IMR-90 (cell line): Measurements from ENCODE around the gene YY1AP1. TPM values are rescaled to one million over a fixed set of nuclear protein-coding genes. Genes with fewer than 3 reads are reported as not detected.

Source experiments
- ATAC-seq: fragments of 200-7000 bp; cut with Tn5 transposase; 2 replicates; pipeline ENCODE4 v1.9.1; 2020; ENCODE audit warnings: low read depth, mild to moderate bottlenecking, moderate library complexity
- BruUV-seq: library from RNA; stranded (reverse); fragments of 400-500 nt; replicated peaks from 2 replicates; lab custom pipeline; 2021; lab: Mats Ljungman, UMichigan
- CTCF ChIA-PET: fragments of 300-600 bp; formaldehyde crosslinking; extraction: SDS; loops from one replicate; lab custom pipeline; 2021; ENCODE audit warnings: antibody characterized with exemption; lab: Yijun Ruan, JAX
- POLR2A ChIA-PET: fragments of 300-600 bp; sonication (Branson Sonifier 250); formaldehyde crosslinking; loops from one replicate; lab custom pipeline; 2022; ENCODE audit warnings: antibody characterized with exemption; ENCODE audit not compliant: unreplicated experiment; lab: Charles Lee
- DNase-seq: peaks from one replicate; pipeline ENCODE4 v3.0.0; 2013
- H2AFZ ChIP-seq: replicated peaks from 2 replicates; pipeline ENCODE3; 2013; ENCODE audit warnings: low read length, mild to moderate bottlenecking; ENCODE audit not compliant: poor library complexity
- H2AK5ac ChIP-seq: 2 replicates; pipeline ENCODE4 v1.6.1; 2013; ENCODE audit warnings: low read depth, low read length, inconsistent platforms
- H2AK9ac ChIP-seq: replicated peaks from 2 replicates; pipeline ENCODE3; 2013; ENCODE audit warnings: mild to moderate bottlenecking, low read depth, low read length, moderate library complexity; ENCODE audit not compliant: poor library complexity
- H2BK120ac ChIP-seq: 2 replicates; pipeline ENCODE4 v1.6.1; 2013; ENCODE audit warnings: low read depth, low read length, inconsistent platforms
- H2BK15ac ChIP-seq: 3 replicates; pipeline ENCODE4 v1.6.1; 2013; ENCODE audit warnings: low read depth, low read length, inconsistent platforms
- H2BK20ac ChIP-seq: 2 replicates; pipeline ENCODE4 v1.6.1; 2013; ENCODE audit warnings: low read depth, mild to moderate bottlenecking, inconsistent platforms, low read length, moderate library complexity
- H2BK5ac ChIP-seq: 2 replicates; pipeline ENCODE4 v1.6.1; 2013; ENCODE audit warnings: mild to moderate bottlenecking, low read depth, low read length, inconsistent platforms; ENCODE audit not compliant: poor library complexity, severe bottlenecking
- H3K14ac ChIP-seq: replicated peaks from 2 replicates; pipeline ENCODE4 v1.6.1; 2013; ENCODE audit warnings: low read depth, low read length, inconsistent platforms
- H3K18ac ChIP-seq: 2 replicates; pipeline ENCODE4 v1.6.1; 2013; ENCODE audit warnings: low read depth, low read length, control low read depth
- H3K23ac ChIP-seq: 2 replicates; pipeline ENCODE4 v1.6.1; 2013; ENCODE audit warnings: low read depth, low read length, inconsistent platforms
- H3K27ac ChIP-seq: 2 replicates; pipeline ENCODE4 v1.5.1; 2013; ENCODE audit warnings: mild to moderate bottlenecking, control low read depth, low read length; ENCODE audit not compliant: insufficient read depth
- H3K27me3 ChIP-seq: 2 replicates; pipeline ENCODE4 v1.6.1; 2013; ENCODE audit warnings: low read length; ENCODE audit not compliant: control insufficient read depth, insufficient read depth
- H3K36me3 ChIP-seq: 2 replicates; pipeline ENCODE4 v1.6.1; 2013; ENCODE audit warnings: low read length, mixed read lengths; ENCODE audit not compliant: control insufficient read depth, insufficient read depth
- H3K4ac ChIP-seq: 2 replicates; pipeline ENCODE4 v1.6.1; 2013; ENCODE audit warnings: low read depth, low read length, inconsistent platforms
- H3K4me1 ChIP-seq: 2 replicates; pipeline ENCODE4 v1.6.1; 2013; ENCODE audit warnings: low read length, mixed read lengths; ENCODE audit not compliant: control insufficient read depth, insufficient read depth
- H3K4me2 ChIP-seq: 2 replicates; pipeline ENCODE4 v1.6.1; 2013; ENCODE audit warnings: low read depth, mild to moderate bottlenecking, control low read depth, low read length, moderate library complexity
- H3K4me3 ChIP-seq: 2 replicates; pipeline ENCODE4 v1.5.1; 2013; ENCODE audit warnings: low read depth, mild to moderate bottlenecking, control low read depth, low read length, moderate library complexity; ENCODE audit not compliant: insufficient read depth
- H3K56ac ChIP-seq: 2 replicates; pipeline ENCODE4 v1.6.1; 2013; ENCODE audit warnings: low read length, inconsistent platforms; ENCODE audit not compliant: insufficient read depth; ENCODE audit errors: extremely low read depth
- H3K79me1 ChIP-seq, 2 experiments: 2 replicates each; pipeline ENCODE4 v1.6.1; 2013; ENCODE audit warnings: low read length in 2 of 2, inconsistent platforms in 1 of 2, low read depth in 1 of 2
- H3K9ac ChIP-seq: 2 replicates; pipeline ENCODE4 v1.6.1; 2013; ENCODE audit warnings: low read depth, low read length, control low read depth
- H3K9me1 ChIP-seq: 2 replicates; pipeline ENCODE4 v1.6.1; 2013; ENCODE audit warnings: low read length, inconsistent platforms; ENCODE audit not compliant: insufficient read depth
- H3K9me3 ChIP-seq: 2 replicates; pipeline ENCODE4 v1.6.1; 2013; ENCODE audit warnings: low read length; ENCODE audit not compliant: control insufficient read depth, insufficient read depth
- H4K20me1 ChIP-seq: 2 replicates; pipeline ENCODE4 v1.6.1; 2013; ENCODE audit warnings: low read length, inconsistent platforms; ENCODE audit not compliant: insufficient read depth
- H4K5ac ChIP-seq: 2 replicates; pipeline ENCODE4 v1.6.1; 2013; ENCODE audit warnings: mild to moderate bottlenecking, low read depth, low read length, control low read depth
- H4K8ac ChIP-seq, 2 experiments: 2 replicates each; pipeline ENCODE4 v1.6.1; 2013; ENCODE audit warnings: low read depth in 2 of 2, low read length in 2 of 2, control low read depth in 1 of 2, inconsistent platforms in 1 of 2
- H4K91ac ChIP-seq: 2 replicates; pipeline ENCODE4 v1.6.1; 2013; ENCODE audit warnings: low read depth, low read length, inconsistent platforms; ENCODE audit not compliant: insufficient read depth
- BHLHE40 ChIP-seq: fragments of 150-350 bp; IDR thresholded peaks from 2 replicates; pipeline ENCODE4 v1.6.1; 2016; ENCODE audit warnings: mild to moderate bottlenecking, low read depth, low read length
- CEBPB ChIP-seq: IDR thresholded peaks from 2 replicates; pipeline ENCODE4 v1.6.1; 2012; ENCODE audit warnings: low read depth, low read length, improper control_type of control experiment
- CHD1 ChIP-seq: IDR thresholded peaks from 2 replicates; pipeline ENCODE4 v1.6.1; 2012; ENCODE audit warnings: low read depth, low read length, improper control_type of control experiment
- FOS ChIP-seq: fragments of 150-350 bp; IDR thresholded peaks from 2 replicates; pipeline ENCODE4 v1.6.1; 2016; ENCODE audit warnings: low read depth, low read length
- MAFK ChIP-seq: IDR thresholded peaks from 2 replicates; pipeline ENCODE4 v1.6.1; 2012; ENCODE audit warnings: low read depth, low read length, improper control_type of control experiment
- MAZ ChIP-seq: IDR thresholded peaks from 2 replicates; pipeline ENCODE4 v1.6.1; 2012; ENCODE audit warnings: low read depth, mild to moderate bottlenecking, low read length, improper control_type of control experiment, moderate library complexity, borderline replicate concordance
- MXI1 ChIP-seq: IDR thresholded peaks from 2 replicates; pipeline ENCODE4 v1.6.1; 2012; ENCODE audit warnings: low read depth, mild to moderate bottlenecking, low read length, moderate library complexity, borderline replicate concordance
- NFE2L2 ChIP-seq: fragments of 150-350 bp; IDR thresholded peaks from 2 replicates; pipeline ENCODE4 v1.6.1; 2016; ENCODE audit warnings: low read depth, mild to moderate bottlenecking, low read length
- POLR2A ChIP-seq: IDR thresholded peaks from 2 replicates; pipeline ENCODE4 v1.6.1; 2012; ENCODE audit warnings: mild to moderate bottlenecking, low read depth, low read length
- RAD21 ChIP-seq: IDR thresholded peaks from 2 replicates; pipeline ENCODE4 v1.6.1; 2012; ENCODE audit warnings: low read length, improper control_type of control experiment
- RCOR1 ChIP-seq: IDR thresholded peaks from 2 replicates; pipeline ENCODE4 v1.6.1; 2012; ENCODE audit warnings: mild to moderate bottlenecking, low read length, improper control_type of control experiment; ENCODE audit not compliant: insufficient replicate concordance
- RFX5 ChIP-seq: IDR thresholded peaks from 2 replicates; pipeline ENCODE4 v1.8.0; 2012; ENCODE audit warnings: low read depth, mild to moderate bottlenecking, low read length, moderate library complexity
- SMC3 ChIP-seq: fragments of 150-350 bp; IDR thresholded peaks from 2 replicates; pipeline ENCODE4 v1.6.1; 2016; ENCODE audit warnings: low read depth, mild to moderate bottlenecking, antibody characterized with exemption, low read length, moderate library complexity
- WGBS, 2 experiments: methylation state at CpG; one replicate each; pipeline versions ENCODE4 v1.1.5 to v1.1.7; 2013; ENCODE audit warnings: missing lambda C conversion rate in 2 of 2; ENCODE audit not compliant: insufficient read length in 1 of 2; ENCODE audit errors: extremely low coverage in 2 of 2; 5-methylcytosine and 5-hydroxymethylcytosine counted together
- dilution Hi-C: fragments of 300-500 bp; cut with HindIII; formaldehyde crosslinking; loops from one replicate; pipeline ENCODE4 v1.14.3; 2018; ENCODE audit warnings: low sequenced_read_pairs; ENCODE audit not compliant: unreplicated experiment
- in situ Hi-C: fragments of 300-500 bp; cut with MboI; formaldehyde crosslinking; loops from 3 replicates; pipeline ENCODE4 v1.14.3; 2019; ENCODE audit warnings: low sequenced_read_pairs, inconsistent platforms, mixed read lengths
- intact Hi-C: fragments of 100-400 bp; cut with micrococcal nuclease; formaldehyde crosslinking; loops from 2 replicates; pipeline ENCODE4 v1.10.0; 2022
- polyA plus RNA-seq, 3 experiments: library from polyadenylated mRNA; depleted of rRNA; stranded (reverse); fragments of >200 nt; gene quantifications; 2 replicates each; pipeline ENCODE4 v1.2.3, GENCODE V29; 2012; ENCODE audit warnings: low replicate concordance in 1 of 3
- total RNA-seq: library from RNA; depleted of rRNA; stranded (reverse); fragments of >200 nt; gene quantifications from 2 replicates; pipeline ENCODE4 v1.2.3, GENCODE V29; 2012
- TF ChIP-seq, protein P1 (sequence below): conservative IDR thresholded peaks from 2 replicates; pipeline ENCODE4 v1.5.1; 2012; ENCODE audit warnings: mild to moderate bottlenecking, low read depth, low read length, improper control_type of control experiment
- TF ChIP-seq, protein P2 (sequence below): fragments of 150-350 bp; IDR thresholded peaks from 2 replicates; pipeline ENCODE4 v1.6.1; 2016; ENCODE audit warnings: low read depth, mild to moderate bottlenecking, low read length, moderate library complexity, borderline replicate concordance
- TF ChIP-seq, protein P3 (sequence below): fragments of 150-350 bp; IDR thresholded peaks from 2 replicates; pipeline ENCODE4 v1.6.1; 2017; ENCODE audit warnings: mild to moderate bottlenecking, antibody characterized with exemption, low read length, low read depth

The YY1AP1 gene
- total and polyA plus RNA-seq, 2 of the 4 experiments (the other 2 are of a cell fraction): 31.5 to 52.6 TPM

DNA sequence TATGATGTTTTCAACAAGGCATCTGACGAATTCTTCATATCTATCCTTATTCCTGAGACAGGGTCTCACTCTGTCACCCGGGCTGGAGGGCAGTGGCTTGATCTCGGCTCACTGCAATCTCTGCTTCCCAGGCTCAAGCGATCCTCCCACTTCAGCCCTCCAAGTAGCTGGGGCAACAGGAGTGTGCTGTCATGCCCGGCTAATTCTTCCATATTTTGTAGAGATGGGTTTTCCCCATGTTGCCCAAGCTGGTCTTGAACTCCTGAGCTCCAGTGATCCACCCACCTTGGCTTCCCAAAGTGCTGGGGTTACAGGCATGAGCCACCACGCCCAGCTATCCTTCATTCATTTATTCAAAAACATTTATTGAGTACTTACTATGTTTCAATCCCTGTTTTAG lies 8.0 kb downstream of the YY1AP1 start:
- Histone ChIP-seq H4K8ac (no peak overlapping the region), H2BK20ac (no peak overlapping the region), H2AK5ac (no peak overlapping the region), H2BK5ac (no peak overlapping the region), H3K18ac (no peak overlapping the region), H2BK15ac (no peak overlapping the region), H4K91ac (no peak overlapping the region), H3K9ac (no peak overlapping the region), H2AK9ac (no peak overlapping the region), H3K4me1 (peaks cover 2% of the 10 kb centered on the region), H3K4ac (no peak overlapping the region), H3K23ac (no peak overlapping the region), H3K36me3 (peaks cover 24% of the 10 kb centered on the region), H2BK120ac (no peak overlapping the region), H3K9me1 (peaks cover 5% of the 10 kb centered on the region; the same call in 1 of the 2 replicates), H3K9me3 (no peaks in the 10 kb centered on the region), H4K20me1 (peaks cover 49% of the 10 kb centered on the region), H3K4me3 (no peak overlapping the region), H3K4me2 (no peak overlapping the region), H2AFZ (no peak overlapping the region), H4K5ac (no peak overlapping the region), H3K27ac (no peak overlapping the region), H3K14ac (no peak overlapping the region), H3K27me3 (no peaks in the 10 kb centered on the region), H3K56ac (no peak overlapping the region), H3K79me1 (peaks cover 35 to 45% of the 10 kb centered on the region in 2 experiments)
- dilution Hi-C loops: no loop called here
- BruUV-seq: no TSS peak
- no peak for DNase-seq
- POLR2A ChIA-PET: no interaction called here
- ATAC-seq: no peak
- TF ChIP-seq RFX5: no peak
- no peak for TF ChIP-seq FOS
- no peak for TF ChIP-seq MAZ
- no peak for TF ChIP-seq RCOR1
- TF ChIP-seq, protein P1, sequence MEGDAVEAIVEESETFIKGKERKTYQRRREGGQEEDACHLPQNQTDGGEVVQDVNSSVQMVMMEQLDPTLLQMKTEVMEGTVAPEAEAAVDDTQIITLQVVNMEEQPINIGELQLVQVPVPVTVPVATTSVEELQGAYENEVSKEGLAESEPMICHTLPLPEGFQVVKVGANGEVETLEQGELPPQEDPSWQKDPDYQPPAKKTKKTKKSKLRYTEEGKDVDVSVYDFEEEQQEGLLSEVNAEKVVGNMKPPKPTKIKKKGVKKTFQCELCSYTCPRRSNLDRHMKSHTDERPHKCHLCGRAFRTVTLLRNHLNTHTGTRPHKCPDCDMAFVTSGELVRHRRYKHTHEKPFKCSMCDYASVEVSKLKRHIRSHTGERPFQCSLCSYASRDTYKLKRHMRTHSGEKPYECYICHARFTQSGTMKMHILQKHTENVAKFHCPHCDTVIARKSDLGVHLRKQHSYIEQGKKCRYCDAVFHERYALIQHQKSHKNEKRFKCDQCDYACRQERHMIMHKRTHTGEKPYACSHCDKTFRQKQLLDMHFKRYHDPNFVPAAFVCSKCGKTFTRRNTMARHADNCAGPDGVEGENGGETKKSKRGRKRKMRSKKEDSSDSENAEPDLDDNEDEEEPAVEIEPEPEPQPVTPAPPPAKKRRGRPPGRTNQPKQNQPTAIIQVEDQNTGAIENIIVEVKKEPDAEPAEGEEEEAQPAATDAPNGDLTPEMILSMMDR: no peak
- TF ChIP-seq, protein P2, sequence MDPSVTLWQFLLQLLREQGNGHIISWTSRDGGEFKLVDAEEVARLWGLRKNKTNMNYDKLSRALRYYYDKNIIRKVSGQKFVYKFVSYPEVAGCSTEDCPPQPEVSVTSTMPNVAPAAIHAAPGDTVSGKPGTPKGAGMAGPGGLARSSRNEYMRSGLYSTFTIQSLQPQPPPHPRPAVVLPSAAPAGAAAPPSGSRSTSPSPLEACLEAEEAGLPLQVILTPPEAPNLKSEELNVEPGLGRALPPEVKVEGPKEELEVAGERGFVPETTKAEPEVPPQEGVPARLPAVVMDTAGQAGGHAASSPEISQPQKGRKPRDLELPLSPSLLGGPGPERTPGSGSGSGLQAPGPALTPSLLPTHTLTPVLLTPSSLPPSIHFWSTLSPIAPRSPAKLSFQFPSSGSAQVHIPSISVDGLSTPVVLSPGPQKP: no peak
- no peak for TF ChIP-seq CEBPB
- no peak for TF ChIP-seq CHD1
- no peak for TF ChIP-seq BHLHE40
- TF ChIP-seq POLR2A: no peak
- TF ChIP-seq, protein P3, sequence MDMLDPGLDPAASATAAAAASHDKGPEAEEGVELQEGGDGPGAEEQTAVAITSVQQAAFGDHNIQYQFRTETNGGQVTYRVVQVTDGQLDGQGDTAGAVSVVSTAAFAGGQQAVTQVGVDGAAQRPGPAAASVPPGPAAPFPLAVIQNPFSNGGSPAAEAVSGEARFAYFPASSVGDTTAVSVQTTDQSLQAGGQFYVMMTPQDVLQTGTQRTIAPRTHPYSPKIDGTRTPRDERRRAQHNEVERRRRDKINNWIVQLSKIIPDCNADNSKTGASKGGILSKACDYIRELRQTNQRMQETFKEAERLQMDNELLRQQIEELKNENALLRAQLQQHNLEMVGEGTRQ: no peak
- no peak for TF ChIP-seq NFE2L2
- TF ChIP-seq SMC3: no peak
- TF ChIP-seq RAD21: no peak
- TF ChIP-seq MAFK: no peak
- TF ChIP-seq MXI1: no peak
- intact Hi-C loops: loop anchor here (5.0 kb wide), 1 partner anchor 47 kb away; no protein-coding TSS in a partner anchor
- in situ Hi-C loops: no loop called here
- WGBS, 2 experiments: no CpG with 5 or more reads among the region's 6 CpGs
- CTCF ChIA-PET: interaction anchor here (1.0 kb wide), 1 partner anchor 29 kb away, joined by 3 read pairs; no protein-coding TSS in a partner anchor
